ENCODE data around the gene THOC3.

DNA sequence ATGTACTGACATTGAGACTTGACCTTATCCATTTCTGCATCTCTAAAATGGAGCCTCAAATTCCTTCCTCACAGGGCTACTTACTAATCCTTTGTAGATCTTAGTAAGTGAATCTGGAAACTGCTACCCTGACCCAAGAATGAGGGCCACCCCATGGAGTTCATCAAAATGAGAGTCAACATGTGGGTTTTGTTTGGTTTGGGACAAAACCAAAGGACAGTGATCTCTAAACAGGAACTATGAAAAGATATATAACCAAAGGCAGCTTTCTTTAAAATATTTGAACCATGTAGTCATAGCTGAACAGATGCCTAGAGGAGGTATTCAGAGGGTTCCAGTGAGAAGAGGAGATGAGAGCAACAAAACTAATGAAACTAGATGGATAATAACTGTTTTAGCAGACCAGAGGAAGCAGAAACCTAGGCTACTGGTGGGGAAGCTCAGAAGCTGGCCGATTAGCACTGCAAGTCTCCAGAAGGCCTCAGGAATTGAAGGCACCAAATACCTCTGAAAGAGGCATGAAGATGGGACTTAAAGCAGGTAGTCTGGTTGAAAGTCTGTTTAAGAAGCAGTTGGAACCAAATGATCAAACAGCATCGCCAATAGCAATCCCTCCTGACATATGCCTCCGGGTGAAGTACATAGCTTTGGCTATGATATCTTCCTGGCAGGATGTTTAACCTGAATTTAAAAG, 45.8 kb downstream of the THOC3 start:
- TF ChIP-seq SNAI2 (CRISPR knock-in tag; IDR thresholded peaks at IDR 0.05) (no peak), PPARA (CRISPR knock-in tag; IDR thresholded peaks at IDR 0.05; ENCODE audit: borderline replicate concordance) (no peak), RARB (CRISPR knock-in tag; IDR thresholded peaks at IDR 0.05) (no peak), ZNF565 (CRISPR knock-in tag; conservative IDR thresholded peaks at IDR 0.05; ENCODE audit: low read depth) (no peak), GLIS3 (CRISPR knock-in tag; IDR thresholded peaks at IDR 0.05) (no peak), TCF4 (CRISPR knock-in tag; IDR thresholded peaks at IDR 0.05; ENCODE audit: borderline replicate concordance) (no peak), ZFP3 (CRISPR knock-in tag; IDR thresholded peaks at IDR 0.05) (no peak), ZC3H10 (CRISPR knock-in tag; IDR thresholded peaks at IDR 0.05) (no peak), ARNTL (CRISPR knock-in tag; IDR thresholded peaks at IDR 0.05; ENCODE audit: borderline replicate concordance, low read depth) (no peak)
- TF ChIP-seq, protein P1, sequence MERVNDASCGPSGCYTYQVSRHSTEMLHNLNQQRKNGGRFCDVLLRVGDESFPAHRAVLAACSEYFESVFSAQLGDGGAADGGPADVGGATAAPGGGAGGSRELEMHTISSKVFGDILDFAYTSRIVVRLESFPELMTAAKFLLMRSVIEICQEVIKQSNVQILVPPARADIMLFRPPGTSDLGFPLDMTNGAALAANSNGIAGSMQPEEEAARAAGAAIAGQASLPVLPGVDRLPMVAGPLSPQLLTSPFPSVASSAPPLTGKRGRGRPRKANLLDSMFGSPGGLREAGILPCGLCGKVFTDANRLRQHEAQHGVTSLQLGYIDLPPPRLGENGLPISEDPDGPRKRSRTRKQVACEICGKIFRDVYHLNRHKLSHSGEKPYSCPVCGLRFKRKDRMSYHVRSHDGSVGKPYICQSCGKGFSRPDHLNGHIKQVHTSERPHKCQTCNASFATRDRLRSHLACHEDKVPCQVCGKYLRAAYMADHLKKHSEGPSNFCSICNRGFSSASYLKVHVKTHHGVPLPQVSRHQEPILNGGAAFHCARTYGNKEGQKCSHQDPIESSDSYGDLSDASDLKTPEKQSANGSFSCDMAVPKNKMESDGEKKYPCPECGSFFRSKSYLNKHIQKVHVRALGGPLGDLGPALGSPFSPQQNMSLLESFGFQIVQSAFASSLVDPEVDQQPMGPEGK (CRISPR knock-in tag; IDR thresholded peaks at IDR 0.05; ENCODE audit: borderline replicate concordance): no peak
- TF ChIP-seq, protein P2, sequence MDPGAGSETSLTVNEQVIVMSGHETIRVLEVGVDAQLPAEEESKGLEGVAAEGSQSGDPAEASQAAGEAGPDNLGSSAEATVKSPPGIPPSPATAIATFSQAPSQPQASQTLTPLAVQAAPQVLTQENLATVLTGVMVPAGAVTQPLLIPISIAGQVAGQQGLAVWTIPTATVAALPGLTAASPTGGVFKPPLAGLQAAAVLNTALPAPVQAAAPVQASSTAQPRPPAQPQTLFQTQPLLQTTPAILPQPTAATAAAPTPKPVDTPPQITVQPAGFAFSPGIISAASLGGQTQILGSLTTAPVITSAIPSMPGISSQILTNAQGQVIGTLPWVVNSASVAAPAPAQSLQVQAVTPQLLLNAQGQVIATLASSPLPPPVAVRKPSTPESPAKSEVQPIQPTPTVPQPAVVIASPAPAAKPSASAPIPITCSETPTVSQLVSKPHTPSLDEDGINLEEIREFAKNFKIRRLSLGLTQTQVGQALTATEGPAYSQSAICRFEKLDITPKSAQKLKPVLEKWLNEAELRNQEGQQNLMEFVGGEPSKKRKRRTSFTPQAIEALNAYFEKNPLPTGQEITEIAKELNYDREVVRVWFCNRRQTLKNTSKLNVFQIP (CRISPR knock-in tag; IDR thresholded peaks at IDR 0.05; ENCODE audit: borderline replicate concordance, low read depth): no peak
